HG02678 (cell line): ENCODE data around the gene CST6.
"Not testable (repeated sequence)": the region's sequence is repeated elsewhere in the genome, so short reads cannot be mapped to it uniquely, and the experiment has no call there.

Experiments used
- ATAC-seq: cut with Tn5 transposase; IDR thresholded peaks from one replicate; pipeline ENCODE4 v1.9.1; 2021; ENCODE audit warnings: mild to moderate bottlenecking, moderate library complexity; ENCODE audit not compliant: unreplicated experiment

Gene CST6

GRCh38 chr11:66012946-66013761 is 1.3 kb downstream of the CST6 start:
- no peak for ATAC-seq

GRCh38 chr11:66013762-66014100 is 1.9 kb downstream of the CST6 start:
- no peak for ATAC-seq

GRCh38 chr11:66014804-66015453 is 3.1 kb downstream of the CST6 start:
- no peak for ATAC-seq

GRCh38 chr11:66015454-66015881 is 3.7 kb downstream of the CST6 start:
- no peak for ATAC-seq

GRCh38 chr11:66015936-66016792 is 4.4 kb downstream of the CST6 start:
- ATAC-seq = no peak

- ATAC-seq = no peak
Measured at GRCh38 chr11:66016793-66017177, 5.0 kb downstream of the CST6 start.

GRCh38 chr11:66017321-66017720 is 5.5 kb downstream of the CST6 start:
- no peak for ATAC-seq

- no peak for ATAC-seq
Measured at GRCh38 chr11:66020212-66020611, 8.4 kb downstream of the CST6 start.

GRCh38 chr11:66020618-66021357 is 9.0 kb downstream of the CST6 start:
- ATAC-seq = no peak

GRCh38 chr11:66022401-66023185 is 10.8 kb downstream of the CST6 start:
- ATAC-seq = peak; percentile 49

GRCh38 chr11:66023186-66023440 is 11.3 kb downstream of the CST6 start:
- ATAC-seq = not testable (repeated sequence)

- ATAC-seq = no peak
Measured at GRCh38 chr11:66026017-66026529, 14.3 kb downstream of the CST6 start, which contains the start of gene CATSPER1. Gene CATSPER1, minus strand, starts transcription at chr11:66026479. Its CDS starts 100 bp downstream, at chr11:66026379.

- no peak for ATAC-seq
Measured at GRCh38 chr11:66032957-66033735, 21.3 kb downstream of the CST6 start.

- ATAC-seq = no peak
Measured at GRCh38 chr11:66035653-66036333, 24.0 kb downstream of the CST6 start.

- ATAC-seq = no peak
Measured at GRCh38 chr11:66036334-66036710, 24.5 kb downstream of the CST6 start.

GRCh38 chr11:66037327-66037726 is 25.5 kb downstream of the CST6 start:
- ATAC-seq = no peak

- no peak for ATAC-seq
Measured at GRCh38 chr11:66039765-66040164, 28.0 kb downstream of the CST6 start.

GRCh38 chr11:66042227-66042995 is 30.6 kb downstream of the CST6 start:
- ATAC-seq = no peak
